ENCODE measurements around the gene TRABD2B.

Gene TRABD2B

DNA sequence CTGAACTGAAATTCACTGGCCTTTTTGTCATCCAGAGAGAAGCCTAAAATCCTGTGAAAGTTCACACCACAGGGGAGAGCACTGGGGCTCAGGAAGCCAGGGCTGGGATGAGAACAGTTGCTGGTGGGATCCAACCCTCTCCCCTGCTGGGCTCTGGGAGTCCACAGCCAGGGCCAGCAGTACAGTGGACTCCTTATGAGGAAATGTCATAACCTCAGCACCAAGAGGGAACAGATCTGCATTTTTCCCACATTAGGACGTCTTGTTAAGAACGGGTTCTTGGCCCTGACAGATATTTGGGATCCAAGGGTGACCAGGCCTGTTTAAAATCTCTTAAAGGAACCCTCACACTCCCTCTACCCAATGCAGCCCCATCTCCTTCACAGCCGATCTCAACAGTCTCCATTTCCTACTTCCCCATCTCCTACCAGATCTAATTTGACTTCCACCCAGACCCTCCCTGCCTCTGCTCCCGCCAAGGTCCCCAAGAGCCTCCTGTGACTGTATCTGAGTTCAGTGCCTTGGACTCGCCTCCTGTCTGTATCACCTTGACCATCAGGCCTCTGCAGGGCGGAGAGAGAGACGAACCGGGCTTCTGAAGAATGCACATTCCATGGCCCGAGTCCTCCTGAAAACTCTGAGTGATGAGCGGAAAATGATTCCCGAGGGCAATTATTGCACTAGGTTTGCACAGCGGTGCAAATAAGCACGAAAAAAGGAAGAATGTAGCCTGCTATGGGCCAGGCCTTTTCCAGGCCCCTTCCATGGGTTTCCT, 159.9 kb downstream of the TRABD2B start:
- in situ Hi-C loops (cut with MboI; ENCODE audit: low pct_unique_long_range_greater_than_20kb, low sequenced_read_pairs, unreplicated experiment), result no loop called here
- DNase-seq (ENCODE audit: low spot score), result no peak
- TF ChIP-seq, protein P1, sequence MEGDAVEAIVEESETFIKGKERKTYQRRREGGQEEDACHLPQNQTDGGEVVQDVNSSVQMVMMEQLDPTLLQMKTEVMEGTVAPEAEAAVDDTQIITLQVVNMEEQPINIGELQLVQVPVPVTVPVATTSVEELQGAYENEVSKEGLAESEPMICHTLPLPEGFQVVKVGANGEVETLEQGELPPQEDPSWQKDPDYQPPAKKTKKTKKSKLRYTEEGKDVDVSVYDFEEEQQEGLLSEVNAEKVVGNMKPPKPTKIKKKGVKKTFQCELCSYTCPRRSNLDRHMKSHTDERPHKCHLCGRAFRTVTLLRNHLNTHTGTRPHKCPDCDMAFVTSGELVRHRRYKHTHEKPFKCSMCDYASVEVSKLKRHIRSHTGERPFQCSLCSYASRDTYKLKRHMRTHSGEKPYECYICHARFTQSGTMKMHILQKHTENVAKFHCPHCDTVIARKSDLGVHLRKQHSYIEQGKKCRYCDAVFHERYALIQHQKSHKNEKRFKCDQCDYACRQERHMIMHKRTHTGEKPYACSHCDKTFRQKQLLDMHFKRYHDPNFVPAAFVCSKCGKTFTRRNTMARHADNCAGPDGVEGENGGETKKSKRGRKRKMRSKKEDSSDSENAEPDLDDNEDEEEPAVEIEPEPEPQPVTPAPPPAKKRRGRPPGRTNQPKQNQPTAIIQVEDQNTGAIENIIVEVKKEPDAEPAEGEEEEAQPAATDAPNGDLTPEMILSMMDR (IDR thresholded peaks at IDR 0.05; ENCODE audit: extremely low read depth, insufficient read depth, missing control alignments), result no peak

DNA sequence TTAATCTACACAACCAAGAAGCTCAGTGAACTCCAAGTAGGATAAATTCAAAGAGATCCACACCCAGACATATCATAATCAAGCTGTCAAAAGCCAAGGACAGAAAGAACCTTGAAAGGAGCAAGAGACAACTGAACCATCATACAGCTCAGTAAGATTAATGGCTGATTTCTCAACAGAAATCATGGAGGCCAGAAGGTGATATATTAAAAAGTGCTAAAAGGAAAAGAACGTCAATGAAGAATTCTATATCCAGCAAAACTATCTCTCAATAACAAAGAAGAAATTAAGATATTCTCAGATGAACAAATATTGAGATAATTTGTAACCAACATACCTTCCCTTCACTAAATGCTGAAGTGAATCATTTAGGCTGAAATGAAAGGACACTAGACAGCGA, 161.8 kb downstream of the TRABD2B start:
- in situ Hi-C loops (cut with MboI; ENCODE audit: low pct_unique_long_range_greater_than_20kb, low sequenced_read_pairs, unreplicated experiment), result no loop called here
- TF ChIP-seq, protein P1 (IDR thresholded peaks at IDR 0.05; ENCODE audit: extremely low read depth, insufficient read depth, missing control alignments), result no peak
- no peak for DNase-seq (ENCODE audit: low spot score)

DNA sequence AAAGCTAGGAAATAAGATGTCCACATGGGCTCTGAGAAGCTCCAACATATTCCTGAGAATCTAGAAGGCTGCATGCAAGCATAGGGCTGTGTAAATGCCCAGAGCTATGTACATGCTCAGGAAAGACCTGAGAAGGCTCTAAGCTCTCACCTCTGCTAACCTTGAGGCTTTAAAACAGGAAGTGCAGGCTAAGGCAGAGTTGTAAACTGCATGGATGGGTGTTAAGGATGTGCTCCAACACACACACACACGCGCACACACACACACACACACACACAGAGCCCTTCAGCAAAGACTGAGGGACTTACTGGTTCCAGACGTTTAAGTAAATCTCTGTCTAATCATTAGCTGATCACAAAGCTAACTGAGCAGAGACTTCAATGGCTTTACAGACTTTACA, 162.9 kb downstream of the TRABD2B start:
- no peak for DNase-seq (ENCODE audit: low spot score)
- in situ Hi-C loops (cut with MboI; ENCODE audit: low pct_unique_long_range_greater_than_20kb, low sequenced_read_pairs, unreplicated experiment), result no loop called here
- TF ChIP-seq, protein P1 (IDR thresholded peaks at IDR 0.05; ENCODE audit: extremely low read depth, insufficient read depth, missing control alignments), result no peak

DNA sequence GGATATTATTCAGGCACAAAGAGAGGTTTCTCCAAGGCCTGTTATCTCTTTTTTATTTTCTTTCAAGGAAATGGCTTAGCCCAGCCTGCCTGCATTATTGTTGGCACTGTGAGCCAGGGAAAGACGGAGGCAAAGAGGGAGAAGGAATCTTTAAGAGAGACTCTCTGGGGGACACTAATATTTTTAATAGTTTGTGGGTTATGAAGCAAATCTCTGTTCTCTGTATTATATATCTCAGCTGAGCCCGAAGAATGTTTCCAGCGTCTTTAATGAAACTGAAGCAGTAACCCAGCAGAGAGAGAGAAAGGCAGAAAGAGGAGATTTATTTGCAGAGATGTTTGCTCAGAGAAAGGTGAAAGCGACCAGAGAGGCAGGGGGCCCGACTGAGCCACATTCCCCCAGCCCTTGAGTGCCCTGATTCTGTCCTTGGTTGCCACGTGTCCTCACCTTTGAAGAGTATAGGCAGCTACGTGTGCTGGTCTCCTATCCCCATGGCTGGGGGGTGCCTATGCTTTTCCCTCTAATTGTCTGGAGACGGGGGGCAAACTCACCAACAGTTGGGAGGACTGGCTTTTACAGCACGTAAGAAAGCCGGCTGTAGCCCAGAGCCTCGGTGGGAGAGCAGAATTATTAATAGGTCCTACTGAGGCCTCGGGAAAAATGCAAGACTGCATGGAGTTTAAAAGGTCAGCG, 166.4 kb downstream of the TRABD2B start:
- in situ Hi-C loops (cut with MboI; ENCODE audit: low pct_unique_long_range_greater_than_20kb, low sequenced_read_pairs, unreplicated experiment), result no loop called here
- DNase-seq (ENCODE audit: low spot score), result no peak
- TF ChIP-seq, protein P1 (IDR thresholded peaks at IDR 0.05; ENCODE audit: extremely low read depth, insufficient read depth, missing control alignments), result no peak

DNA sequence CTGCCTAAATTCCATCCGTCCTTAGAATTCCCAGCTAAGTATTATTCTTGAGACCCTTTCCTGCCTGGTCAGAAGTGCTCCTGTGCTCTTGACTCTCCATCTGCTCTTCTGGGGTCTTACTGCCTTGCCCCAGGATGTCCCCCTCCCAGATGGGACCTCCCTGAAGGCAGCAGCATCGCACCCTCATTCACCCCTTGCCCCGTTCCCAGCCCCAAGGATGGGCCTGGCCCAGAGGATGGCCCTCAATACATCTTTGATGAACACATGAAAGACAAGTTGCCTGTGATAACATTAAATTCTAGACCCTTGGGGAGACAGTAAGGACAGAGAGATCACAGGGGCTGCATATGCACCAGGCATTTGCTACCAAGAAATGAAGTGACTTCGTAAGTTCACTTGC, 167.2 kb downstream of the TRABD2B start:
- in situ Hi-C loops (cut with MboI; ENCODE audit: low pct_unique_long_range_greater_than_20kb, low sequenced_read_pairs, unreplicated experiment), result no loop called here

DNA sequence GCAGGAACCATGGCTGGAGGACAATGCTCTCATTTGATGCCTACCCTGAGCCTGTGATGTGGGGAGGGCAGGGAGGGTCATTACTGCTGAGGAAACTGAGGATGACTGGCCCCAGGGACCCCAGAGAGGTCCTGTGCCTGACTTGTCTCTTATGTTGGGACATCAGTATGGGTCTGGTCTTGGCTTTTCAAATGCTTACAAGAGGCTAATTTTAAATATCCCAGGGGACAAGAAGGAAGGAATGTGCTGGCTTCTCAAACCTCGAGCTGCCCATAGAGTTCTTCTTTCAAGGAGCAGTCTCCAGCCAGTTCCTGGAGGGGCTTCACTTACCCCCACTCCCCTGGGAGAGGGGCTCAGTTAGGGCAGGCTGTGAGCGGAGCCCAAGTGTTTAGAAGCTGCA, 168.2 kb downstream of the TRABD2B start:
- in situ Hi-C loops (cut with MboI; ENCODE audit: low pct_unique_long_range_greater_than_20kb, low sequenced_read_pairs, unreplicated experiment), result no loop called here
- TF ChIP-seq, protein P1 (IDR thresholded peaks at IDR 0.05; ENCODE audit: extremely low read depth, insufficient read depth, missing control alignments), result no peak
- no peak for DNase-seq (ENCODE audit: low spot score)

More for the DNA sequence above, 167.2 kb downstream of the TRABD2B start:
- no peak for DNase-seq (ENCODE audit: low spot score)
- TF ChIP-seq, protein P1 (IDR thresholded peaks at IDR 0.05; ENCODE audit: extremely low read depth, insufficient read depth, missing control alignments), result no peak
